ENCODE data around the gene DDA1.
"Not testable (repeated sequence)": the region's sequence is repeated elsewhere in the genome, so short reads cannot be mapped to it uniquely, and the experiment has no call there.

Gene DDA1

GRCh38 chr19:17286752-17287151, 22.6 kb upstream of the DDA1 start:
- no peak for DNase-seq (ENCODE audit: low read depth in 2 of 2)

GRCh38 chr19:17289489-17289888, 19.9 kb upstream of the DDA1 start:
- peak in 1 of 2 donors; percentile 57 for DNase-seq (ENCODE audit: low read depth in 2 of 2)

DNA sequence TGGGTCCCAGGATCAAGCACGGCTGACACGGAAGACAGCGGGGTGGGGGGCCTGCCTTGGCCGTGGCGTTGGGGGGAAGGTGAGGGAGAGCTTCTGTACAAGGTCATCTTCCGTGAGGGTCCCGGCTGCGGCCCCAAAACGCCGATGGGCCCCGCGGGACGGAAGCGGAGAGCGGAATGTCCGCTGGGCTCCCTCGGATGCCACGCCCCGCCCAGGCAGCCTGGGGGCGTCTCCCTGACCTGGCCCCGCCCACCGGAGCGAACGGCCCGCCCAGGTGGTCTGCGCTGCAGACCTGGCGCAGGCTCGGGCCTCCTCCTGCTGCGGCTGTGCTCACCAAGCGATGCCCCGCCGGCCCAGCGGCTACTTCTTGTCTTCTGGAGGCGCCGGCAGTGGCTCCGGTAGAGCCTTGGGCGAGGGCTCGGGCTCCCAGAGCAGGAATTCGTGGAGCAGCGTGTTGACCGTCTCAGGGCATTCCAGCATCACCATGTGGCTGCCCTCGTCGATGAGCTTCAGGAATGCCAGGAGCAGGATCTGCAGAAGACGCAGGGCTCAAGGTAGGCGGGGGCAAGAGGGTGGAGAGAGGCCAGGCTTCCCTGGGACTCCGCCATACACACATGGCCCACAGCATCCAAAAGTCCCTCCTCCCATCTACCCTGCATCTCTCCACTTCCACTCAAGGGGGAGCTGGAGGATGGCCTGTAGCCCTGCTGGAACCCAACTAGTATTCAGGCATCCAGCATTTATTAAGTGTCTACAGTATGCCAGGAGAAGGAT, 16.9 kb upstream of the DDA1 start:
- DNase-seq (ENCODE audit: low read depth in 2 of 2) = peak; percentile 69 to 78

- DNase-seq (ENCODE audit: low read depth in 2 of 2) = no peak
These were observed 15.8 kb upstream of the DDA1 start for GRCh38 chr19:17293605-17294004.

- DNase-seq (ENCODE audit: low read depth in 2 of 2) = peak; percentile 47 to 66
These were observed 15.1 kb upstream of the DDA1 start for GRCh38 chr19:17294051-17294891.

DNA sequence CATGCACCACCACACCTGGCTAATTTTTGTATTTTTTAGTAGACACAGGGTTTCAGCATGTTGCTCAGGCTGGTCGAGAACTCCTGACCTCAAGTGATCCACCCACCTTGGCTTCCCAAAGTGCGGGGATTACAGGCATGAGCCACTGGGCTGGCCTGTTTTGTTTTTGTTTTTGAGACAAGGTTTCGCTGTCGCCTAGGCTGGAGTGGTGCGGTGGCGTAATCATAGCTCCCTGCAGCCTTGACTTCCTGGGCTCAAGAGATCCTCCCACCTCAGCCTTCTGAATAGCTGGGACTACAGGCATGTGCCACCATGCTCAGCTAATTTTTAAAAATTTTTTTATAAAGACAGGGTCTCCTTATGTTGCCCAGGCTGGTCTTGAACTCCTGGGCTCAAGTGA, 13.8 kb upstream of the DDA1 start:
- not testable (repeated sequence) for DNase-seq (ENCODE audit: low read depth in 2 of 2)

- DNase-seq (ENCODE audit: low read depth in 2 of 2) = no peak
These were observed 13.1 kb upstream of the DDA1 start for GRCh38 chr19:17296273-17296672.

DNA sequence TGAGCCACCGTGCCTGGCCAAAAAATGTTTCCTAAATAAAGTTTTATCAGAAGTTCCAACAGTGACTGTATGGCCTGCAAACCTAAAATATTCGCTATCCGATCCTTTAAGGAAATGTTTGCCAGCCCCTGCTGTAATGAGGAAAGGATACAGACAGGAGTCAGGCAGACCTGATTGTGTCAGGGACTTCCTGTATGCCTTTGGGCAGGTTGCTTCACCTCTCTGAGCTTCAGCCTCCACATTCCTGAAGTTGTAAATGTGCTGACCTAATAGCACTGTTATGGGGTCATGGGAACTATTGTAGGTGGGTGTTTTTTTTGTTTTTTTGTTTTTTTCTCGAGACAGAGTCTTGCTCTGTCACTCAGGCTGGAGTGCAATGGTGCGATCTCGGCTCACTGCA, 12.4 kb upstream of the DDA1 start:
- DNase-seq (ENCODE audit: low read depth in 2 of 2) = no peak

GRCh38 chr19:17300992-17301619, 8.3 kb upstream of the DDA1 start:
- no peak for DNase-seq (ENCODE audit: low read depth in 2 of 2)

GRCh38 chr19:17302391-17303166, 6.8 kb upstream of the DDA1 start:
- no peak for DNase-seq (ENCODE audit: low read depth in 2 of 2)

- peak; percentile 90 to 92 for DNase-seq (ENCODE audit: low read depth in 2 of 2)
These were observed 6.0 kb upstream of the DDA1 start, which contains the start of gene ABHD8 for GRCh38 chr19:17303167-17303939. Gene ABHD8, minus strand, starts transcription at chr19:17303425. Its CDS starts 1,809 bp downstream, at chr19:17301616.

- DNase-seq (ENCODE audit: low read depth in 2 of 2) = no peak
These were observed 5.5 kb upstream of the DDA1 start for GRCh38 chr19:17303940-17304267.

- no peak for DNase-seq (ENCODE audit: low read depth in 2 of 2)
These were observed 4.8 kb upstream of the DDA1 start for GRCh38 chr19:17304386-17305215.

DNA sequence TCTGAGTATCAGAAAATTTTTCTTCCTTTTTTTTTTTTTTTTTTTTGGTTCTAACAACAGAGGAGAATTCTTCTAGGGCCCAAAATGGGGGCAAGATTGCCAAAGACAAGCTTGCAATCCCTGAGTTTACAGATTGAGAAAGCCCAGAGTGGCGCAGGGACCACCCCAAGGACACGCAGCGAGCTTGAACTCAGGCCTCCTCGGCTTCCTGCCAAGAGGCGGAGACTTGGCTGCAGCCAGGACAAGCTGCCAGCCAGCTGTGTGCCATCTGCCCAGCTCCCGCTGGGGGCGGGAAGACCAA, 4.2 kb upstream of the DDA1 start:
- no peak for DNase-seq (ENCODE audit: low read depth in 2 of 2)

- peak; percentile 86 to 93 for DNase-seq (ENCODE audit: low read depth in 2 of 2)
These were observed 3.7 kb upstream of the DDA1 start, which contains the start of gene MRPL34 for GRCh38 chr19:17305517-17306284. Gene MRPL34, plus strand, starts transcription at chr19:17305872. Its CDS starts 21 bp downstream, at chr19:17305893.

GRCh38 chr19:17306285-17306714, 3.1 kb upstream of the DDA1 start:
- no peak for DNase-seq (ENCODE audit: low read depth in 2 of 2)

GRCh38 chr19:17307876-17308377, 1.4 kb upstream of the DDA1 start:
- DNase-seq (ENCODE audit: low read depth in 2 of 2) = no peak

- no peak for DNase-seq (ENCODE audit: low read depth in 2 of 2)
These were observed 650 bp downstream of the DDA1 start for GRCh38 chr19:17309965-17310461.

Data from stimulated activated CD4-positive, alpha-beta T cell treated with anti-CD3 and anti-CD28 coated beads, Interleukin-4, amount 100 ng/mL, for 48 hours (primary cell).